Transverse colon (tissue), 4 donors: Measurements from ENCODE around the gene BUD23. TPM values are rescaled to one million over a fixed set of nuclear protein-coding genes. Genes with fewer than 3 reads are reported as not detected.
"Not testable (repeated sequence)": the region's sequence is repeated elsewhere in the genome, so short reads cannot be mapped to it uniquely, and the experiment has no call there.

Experiments
- DNase-seq: peaks from one replicate; pipeline ENCODE4 v3.0.0-alpha.2; 2019
- H3K27ac ChIP-seq, 4 donors: fragments of 200-600 bp; sonication (generic); 2 replicates each; pipeline ENCODE4 v1.5.1; 2016 to 2018; ENCODE audit warnings: inconsistent platforms in 4 of 4
- H3K27me3 ChIP-seq: fragments of 200-600 bp; sonication (generic); 2 replicates; pipeline ENCODE4 v1.5.1; 2017; ENCODE audit warnings: inconsistent platforms
- H3K36me3 ChIP-seq, 4 donors: fragments of 200-600 bp; sonication (generic); 2 replicates each; pipeline ENCODE4 v1.5.1; 2017 to 2019; ENCODE audit warnings: inconsistent platforms in 4 of 4
- H3K4me1 ChIP-seq, 4 donors: fragments of 200-600 bp; sonication (generic); 2 replicates each; pipeline ENCODE4 v1.5.1; 2017 to 2020; ENCODE audit warnings: inconsistent platforms in 4 of 4
- H3K4me3 ChIP-seq, 4 donors: fragments of 200-600 bp; sonication (generic); 1 replicate in 1 of 4; 2 replicates in 3 of 4; pipeline versions ENCODE4 v1.5.1 to v1.6.1; 2017 to 2019; ENCODE audit warnings: inconsistent platforms in 4 of 4
- H3K9me3 ChIP-seq, 2 donors: fragments of 200-600 bp; sonication (generic); 2 replicates each; pipeline ENCODE4 v1.5.1; 2017 to 2019; ENCODE audit warnings: inconsistent platforms in 2 of 2
- EP300 ChIP-seq: sonication (generic); formaldehyde crosslinking; IDR thresholded peaks from one replicate; pipeline ENCODE4 v1.6.1; 2017; ENCODE audit warnings: antibody characterized with exemption, low read depth
- POLR2A ChIP-seq: fragments of 450-650 bp; IDR thresholded peaks from one replicate; pipeline ENCODE4 v1.6.1; 2016; ENCODE audit warnings: antibody characterized with exemption, mild to moderate bottlenecking, moderate library complexity
- POLR2AphosphoS5 ChIP-seq, 3 donors: sonication (generic); formaldehyde crosslinking; IDR thresholded peaks; one replicate each; pipeline ENCODE4 v1.6.1; 2016; ENCODE audit warnings: antibody characterized with exemption in 3 of 3
- WGBS, 2 donors: methylation state at CpG; one replicate each; pipeline ENCODE4 v1.1.5; 2018; ENCODE audit warnings: low coverage in 1 of 2; 5-methylcytosine and 5-hydroxymethylcytosine counted together
- in situ Hi-C, 4 donors: fragments of 200-750 bp; cut with MboI; loops; one replicate each; pipeline versions ENCODE4 v1.15.0 to v1.15.1; 2017; ENCODE audit warnings: low sequenced_read_pairs in 3 of 4, low pct_ligation_motif_present in 1 of 4, low pct_unique_long_range_greater_than_20kb in 1 of 4
- intact Hi-C: fragments of 100-400 bp; cut with DNase I; formaldehyde crosslinking; loops from one replicate; pipeline ENCODE4 v1.15.1; 2023; ENCODE audit warnings: low total_unique reads
- total RNA-seq, 4 donors: library from RNA; depleted of rRNA; stranded (reverse); fragments of >200 nt; gene quantifications; one replicate each; pipeline ENCODE4 v1.1.0, GENCODE V29; 2016
- TF ChIP-seq, protein P1 (sequence below), 5 experiments: fragments of 200-600 bp in 3 of 5; fragments of 450-650 bp in 2 of 5; sonication (generic) in 3 of 5; IDR thresholded peaks; 1 replicate in 2 of 5; 2 replicates in 3 of 5; pipeline ENCODE4 v1.5.1; 2016 to 2017; ENCODE audit warnings: antibody characterized with exemption in 5 of 5, inconsistent platforms in 3 of 5, mild to moderate bottlenecking in 2 of 5, moderate library complexity in 1 of 5

Gene BUD23
- total RNA-seq, 4 donors from 2014 or later: 12.0 to 55.9 (median 30.3) TPM

DNA sequence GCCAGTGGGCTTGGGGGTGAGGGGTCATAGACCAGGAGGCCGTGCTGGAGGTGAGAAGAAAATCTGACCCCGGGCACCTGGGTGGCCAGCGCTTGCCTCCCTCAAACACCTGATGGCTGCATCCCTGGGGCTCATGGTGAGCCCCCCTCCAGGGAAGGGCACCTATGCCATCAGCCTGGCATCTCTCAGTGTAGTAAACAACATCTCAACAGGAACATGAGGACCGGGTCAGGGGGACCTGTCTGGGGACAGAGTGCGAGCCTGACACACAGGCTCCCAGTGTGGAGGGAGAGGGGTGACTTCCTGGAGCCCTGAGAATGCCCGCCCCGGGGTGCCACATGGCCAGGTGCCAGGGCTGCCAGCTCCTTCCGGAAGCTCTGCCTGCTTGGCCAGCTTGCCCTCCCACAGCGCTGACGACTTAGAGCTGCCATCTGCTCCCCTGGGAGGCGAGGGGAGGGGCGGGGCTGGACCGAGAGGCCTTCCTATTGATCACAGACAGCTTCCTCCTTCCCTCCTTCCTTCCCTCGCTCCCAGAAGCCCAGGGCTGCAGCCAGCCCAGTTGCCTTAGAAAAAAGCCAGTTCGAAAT is 23.7 kb downstream of the BUD23 start:
- Histone ChIP-seq H3K36me3 (no peaks in the 10 kb centered on the region), H3K27ac (peak overlapping the region in 3 of 4 donors; percentile 39 to 50 (median 40)), H3K27me3 (no peaks in the 10 kb centered on the region), H3K4me3 (no peak overlapping the region), H3K4me1 (peaks cover 7 to 21% (median 17%) of the 10 kb centered on the region in 4 donors), H3K9me3 (no peaks in the 10 kb centered on the region)
- TF ChIP-seq, protein P1, sequence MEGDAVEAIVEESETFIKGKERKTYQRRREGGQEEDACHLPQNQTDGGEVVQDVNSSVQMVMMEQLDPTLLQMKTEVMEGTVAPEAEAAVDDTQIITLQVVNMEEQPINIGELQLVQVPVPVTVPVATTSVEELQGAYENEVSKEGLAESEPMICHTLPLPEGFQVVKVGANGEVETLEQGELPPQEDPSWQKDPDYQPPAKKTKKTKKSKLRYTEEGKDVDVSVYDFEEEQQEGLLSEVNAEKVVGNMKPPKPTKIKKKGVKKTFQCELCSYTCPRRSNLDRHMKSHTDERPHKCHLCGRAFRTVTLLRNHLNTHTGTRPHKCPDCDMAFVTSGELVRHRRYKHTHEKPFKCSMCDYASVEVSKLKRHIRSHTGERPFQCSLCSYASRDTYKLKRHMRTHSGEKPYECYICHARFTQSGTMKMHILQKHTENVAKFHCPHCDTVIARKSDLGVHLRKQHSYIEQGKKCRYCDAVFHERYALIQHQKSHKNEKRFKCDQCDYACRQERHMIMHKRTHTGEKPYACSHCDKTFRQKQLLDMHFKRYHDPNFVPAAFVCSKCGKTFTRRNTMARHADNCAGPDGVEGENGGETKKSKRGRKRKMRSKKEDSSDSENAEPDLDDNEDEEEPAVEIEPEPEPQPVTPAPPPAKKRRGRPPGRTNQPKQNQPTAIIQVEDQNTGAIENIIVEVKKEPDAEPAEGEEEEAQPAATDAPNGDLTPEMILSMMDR (IDR thresholded peaks at IDR 0.05): no peak
- TF ChIP-seq POLR2A (no peak), POLR2AphosphoS5 (IDR thresholded peaks at IDR 0.05) (peak in 2 of 3 donors; percentile 16 to 29), EP300 (no peak)
- intact Hi-C loops (no loop called here), in situ Hi-C loops (no loop called here)
- peak; percentile 91 for DNase-seq
- 47% methylated on average over 8 of the region's 15 CpGs; no CpG with 5 or more reads in 1 of the 2 donors for whole genome bisulfite sequencing, 2 donors

DNA sequence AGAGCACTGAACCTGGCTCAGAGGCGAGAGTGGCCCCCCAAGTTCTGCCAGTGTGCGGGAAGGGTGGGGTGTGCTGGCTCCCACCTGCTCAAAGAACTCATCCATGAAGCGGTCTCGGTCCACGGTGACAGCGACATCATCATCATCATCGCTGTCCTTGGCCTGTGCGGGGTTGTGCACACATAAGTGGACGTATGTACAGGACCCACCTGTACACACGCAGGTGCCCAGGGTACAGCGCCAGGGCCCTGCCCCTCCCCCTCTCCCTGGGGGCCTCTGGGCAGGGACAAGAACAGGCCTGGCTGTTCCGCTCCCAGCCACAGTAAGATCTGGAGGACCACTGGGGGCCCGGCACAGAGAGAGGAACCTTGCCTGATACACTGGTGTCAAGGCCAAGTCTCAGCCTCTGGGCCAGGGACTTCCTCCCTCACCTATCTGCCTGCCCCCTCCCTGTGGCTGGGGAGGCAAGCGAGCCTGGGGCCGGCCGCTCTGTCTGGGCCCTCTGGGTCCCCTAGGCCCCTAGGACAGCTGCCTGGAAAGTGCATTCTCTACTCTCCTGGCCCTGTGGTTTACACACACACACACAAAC is 25.7 kb downstream of the BUD23 start:
- no peaks in the 10 kb centered on the region for H3K27me3 ChIP-seq
- TF ChIP-seq POLR2AphosphoS5 (IDR thresholded peaks at IDR 0.05): no peak
- TF ChIP-seq POLR2A: no peak
- TF ChIP-seq, protein P1 (IDR thresholded peaks at IDR 0.05): no peak
- TF ChIP-seq EP300: no peak
- H3K9me3 ChIP-seq: no peaks in the 10 kb centered on the region
- H3K27ac ChIP-seq: no peak overlapping the region
- WGBS, 2 donors: 86% methylated on average over 16 of the region's 16 CpGs; no CpG with 5 or more reads in 1 of the 2 donors
- H3K4me1 ChIP-seq: peaks cover 6 to 16% (median 12%) of the 10 kb centered on the region in 4 donors
- in situ Hi-C loops (no loop called here), intact Hi-C loops (no loop called here)
- no peak for DNase-seq
- H3K4me3 ChIP-seq: no peak overlapping the region
- H3K36me3 ChIP-seq: no peaks in the 10 kb centered on the region

DNA sequence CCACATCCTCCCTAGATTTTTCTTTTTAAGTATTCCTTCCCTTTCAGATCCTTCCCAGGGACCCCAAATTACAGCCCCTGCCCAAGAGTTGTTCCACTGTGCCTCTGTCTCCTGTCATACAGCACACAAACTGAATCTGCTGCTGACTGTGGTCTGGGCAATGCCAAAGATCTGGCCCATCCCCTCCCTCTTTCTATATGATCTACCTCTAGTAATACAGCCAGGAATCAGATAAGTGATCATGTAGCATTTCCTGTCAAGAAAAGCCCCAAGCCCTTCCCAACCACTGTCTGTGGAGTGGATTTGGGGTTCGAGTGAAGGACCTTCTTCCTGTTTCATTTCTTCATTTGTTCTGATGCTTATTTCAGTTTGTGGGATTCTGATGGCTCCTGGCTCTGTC is 29.4 kb downstream of the BUD23 start:
- in situ Hi-C loops (loop anchor here in 1 of 4 donors (10.0 kb wide), 1 partner anchor 98 kb away; no protein-coding TSS in a partner anchor), intact Hi-C loops (no loop called here)
- WGBS, 2 donors: 60 to 83% methylated on average over 1 of the region's 1 CpG
- no peaks in the 10 kb centered on the region for H3K27me3 ChIP-seq
- no peaks in the 10 kb centered on the region for H3K9me3 ChIP-seq
- TF ChIP-seq EP300 (no peak), POLR2AphosphoS5 (IDR thresholded peaks at IDR 0.05) (no peak)
- TF ChIP-seq, protein P1 (IDR thresholded peaks at IDR 0.05): no peak
- peaks cover 19 to 26% (median 24%) of the 10 kb centered on the region in 4 donors for H3K4me1 ChIP-seq
- H3K4me3 ChIP-seq: no peak overlapping the region
- no peak for DNase-seq
- H3K36me3 ChIP-seq: no peaks in the 10 kb centered on the region
- H3K27ac ChIP-seq: no peak overlapping the region

DNA sequence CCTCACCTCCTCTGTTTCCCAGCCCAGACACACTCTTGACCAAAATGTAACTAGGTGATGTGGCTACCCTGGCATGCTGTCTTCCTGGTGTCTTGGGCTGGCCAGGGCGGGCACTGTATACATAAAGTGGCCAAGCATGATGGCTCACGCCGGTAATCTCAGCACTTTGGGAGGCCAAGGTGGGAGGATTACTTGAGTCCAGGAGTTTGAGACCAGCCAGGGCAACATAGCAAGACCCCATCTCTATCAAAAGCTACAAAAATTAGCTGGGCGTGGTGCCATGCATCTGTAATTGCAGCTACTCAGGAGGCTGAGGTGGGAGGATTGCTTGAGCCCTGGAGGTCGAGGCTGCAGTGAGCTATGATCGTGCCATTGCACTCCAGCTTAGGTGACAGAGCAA is 29.9 kb downstream of the BUD23 start:
- H3K36me3 ChIP-seq, intact Hi-C loops, H3K27ac ChIP-seq, H3K27me3 ChIP-seq, H3K9me3 ChIP-seq, DNase-seq, H3K4me3 ChIP-seq: not testable (repeated sequence)
- WGBS, 2 donors: 95 to 100% methylated on average over 2 to 6 of the region's 6 CpGs
- H3K4me1 ChIP-seq: peaks cover 21 to 32% (median 30%) of the 10 kb centered on the region in 4 donors
- in situ Hi-C loops: loop anchor here in 1 of 4 donors (10.0 kb wide), 1 partner anchor 99 kb away; no protein-coding TSS in a partner anchor
